Myocyte (in vitro differentiated cells): ENCODE measurements around the gene PAPSS2. TPM values are rescaled to one million over a fixed set of nuclear protein-coding genes. Genes with fewer than 3 reads are reported as not detected.

Source experiments
- DNase-seq: peaks from one replicate; pipeline ENCODE4 v3.0.0-alpha.2; 2012; ENCODE audit warnings: low read depth
- total RNA-seq: library from RNA; depleted of rRNA; stranded (reverse); fragments of >200 nt; gene quantifications from 2 replicates; pipeline ENCODE4 v1.2.3, GENCODE V29; 2014

The PAPSS2 gene
- total RNA-seq, 1 donor from 2014 or later: 8.3 TPM

DNA sequence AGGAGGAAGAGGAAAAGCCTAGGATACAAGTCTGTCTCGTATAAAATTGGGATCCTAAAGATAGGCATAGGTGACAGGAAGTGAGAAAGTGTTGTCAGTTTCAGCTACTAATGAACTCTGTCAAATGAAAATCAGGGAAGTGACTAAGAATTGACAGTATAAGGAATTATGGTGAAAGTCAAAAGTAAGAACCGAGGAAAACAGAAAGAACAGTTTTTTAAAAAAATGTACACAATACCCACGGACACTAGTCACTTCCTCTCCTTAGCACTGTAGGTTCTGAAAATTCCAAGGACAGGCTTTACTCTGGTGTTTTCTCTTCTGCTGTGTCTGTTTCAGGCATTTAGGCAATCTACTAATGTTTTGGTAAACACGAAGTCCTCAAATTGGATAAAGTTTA, 116.1 kb downstream of the PAPSS2 start:
- DNase-seq: no peak

DNA sequence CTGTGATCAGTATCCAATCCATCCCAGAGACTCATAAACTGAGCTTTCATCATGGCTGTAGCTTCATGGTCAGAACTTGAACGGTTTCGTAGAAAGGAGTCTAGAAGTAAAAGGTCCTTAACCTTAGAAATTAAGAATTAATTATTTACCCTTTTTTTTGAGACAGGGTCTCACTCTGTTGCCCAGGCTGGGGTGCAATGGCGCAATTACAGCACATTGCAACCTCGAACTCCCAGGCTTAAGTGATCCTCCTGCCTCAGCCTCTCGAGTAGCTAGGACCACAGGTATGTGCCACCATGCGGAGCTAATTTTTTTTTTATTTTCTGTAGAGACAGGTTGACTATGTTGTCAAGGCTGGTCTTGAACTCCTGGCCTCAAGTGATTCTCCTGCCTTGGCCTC, 116.7 kb downstream of the PAPSS2 start:
- no peak for DNase-seq

DNA sequence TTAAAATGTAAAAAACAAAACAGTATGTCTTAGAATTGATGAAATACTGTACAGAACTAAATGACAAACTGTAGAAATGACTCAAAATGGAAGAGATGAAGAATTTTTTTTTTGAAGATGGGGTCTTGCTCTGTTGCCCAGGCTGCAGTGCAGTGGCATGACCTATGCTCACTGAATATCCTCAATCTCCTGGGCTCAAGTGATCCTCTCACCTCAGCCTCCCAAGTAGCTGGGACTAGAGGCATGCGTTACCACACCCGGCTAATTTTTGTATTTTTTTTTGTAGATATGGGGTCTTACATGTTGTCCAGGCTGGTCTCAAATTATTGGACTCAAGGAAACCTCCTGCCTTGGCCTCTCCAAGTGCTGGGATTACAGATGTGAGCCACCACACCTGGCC, 121.9 kb downstream of the PAPSS2 start:
- no peak for DNase-seq

DNA sequence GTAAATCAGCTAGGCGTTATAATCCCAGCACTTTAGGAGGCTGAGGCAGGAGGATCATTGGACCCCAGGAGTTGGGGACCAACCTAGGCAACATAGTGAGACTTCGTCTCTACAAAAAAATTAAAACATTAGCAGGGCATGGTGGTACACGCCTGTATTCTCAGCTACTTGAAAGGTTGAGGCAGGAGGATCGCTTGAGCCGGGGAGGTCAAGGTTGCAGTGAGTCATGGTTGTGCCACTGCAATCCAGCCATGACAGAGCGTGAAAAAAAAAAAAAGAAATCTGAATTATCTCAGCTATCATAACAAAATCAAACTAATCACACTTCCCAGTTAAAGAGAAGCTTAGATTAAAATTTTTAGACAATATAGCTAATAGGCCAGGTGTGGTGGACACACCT, 123.0 kb downstream of the PAPSS2 start:
- no peak for DNase-seq

DNA sequence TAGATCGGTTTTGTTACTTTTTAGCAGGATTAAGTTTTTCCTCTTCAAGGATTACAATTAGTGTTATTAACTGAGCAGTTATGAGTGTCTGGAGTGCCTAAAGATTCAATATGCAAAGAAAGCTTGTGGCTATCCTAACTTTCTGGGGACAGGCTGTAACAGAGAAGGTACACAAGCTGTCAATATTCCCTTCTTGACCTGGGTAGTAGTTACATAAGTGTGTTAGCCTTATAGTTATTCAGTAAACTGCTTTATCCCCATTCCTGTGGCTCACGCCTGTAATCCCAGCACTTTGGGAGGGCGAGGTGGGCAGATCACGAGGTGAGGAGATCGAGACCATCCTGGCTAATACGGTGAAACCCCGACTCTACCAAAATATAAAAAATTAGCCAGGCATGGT, 126.7 kb downstream of the PAPSS2 start:
- DNase-seq: no peak

DNA sequence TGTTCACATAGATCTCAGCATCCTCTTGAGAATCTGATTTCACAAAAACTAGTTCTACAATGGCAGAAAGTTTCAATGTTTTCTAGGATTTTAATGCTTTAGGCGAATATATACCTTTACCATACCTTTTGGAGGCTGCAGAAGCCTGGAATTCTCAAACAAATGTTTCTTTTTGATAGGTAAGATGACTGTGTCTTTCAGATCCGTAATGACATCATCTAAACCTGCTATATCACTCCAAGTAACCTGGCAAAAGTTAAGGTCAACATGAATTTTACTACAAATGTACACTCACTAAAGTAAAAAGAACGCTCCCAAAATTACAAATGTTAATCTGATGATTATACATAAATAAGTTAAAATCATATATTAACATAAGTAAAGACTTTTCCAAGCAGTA, 130.5 kb downstream of the PAPSS2 start:
- no peak for DNase-seq

DNA sequence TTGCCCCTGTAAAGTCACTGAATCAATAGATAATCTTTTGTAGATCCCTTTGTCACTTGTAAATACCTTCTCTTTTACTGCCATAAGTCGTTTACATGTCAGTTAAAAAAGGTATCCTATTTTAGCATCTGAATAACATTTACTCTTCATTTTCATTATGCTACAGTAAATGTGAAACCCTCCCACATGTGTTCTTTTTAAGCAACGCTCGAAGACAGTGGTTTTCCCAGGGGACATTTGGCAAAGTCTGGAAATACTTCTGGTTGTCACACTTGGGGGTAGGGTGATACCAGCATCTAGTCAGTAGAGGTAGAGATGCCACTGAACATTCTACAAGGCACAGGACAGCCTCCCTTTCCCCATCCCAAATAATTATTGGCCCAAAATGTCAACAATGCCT, 134.6 kb downstream of the PAPSS2 start:
- DNase-seq: peak; percentile 26

Other genes starting within 250 kb of the PAPSS2 start
- gene MINPP1, start 155.0 kb upstream of the PAPSS2 start, total RNA-seq: 23.9 and 24.9 TPM in 2 replicates
- gene ATAD1, start 158.3 kb downstream of the PAPSS2 start, total RNA-seq: 59.5 and 84.8 TPM in 2 replicates
- gene KLLN, start 203.7 kb downstream of the PAPSS2 start, total RNA-seq: 1.0 and 1.2 TPM in 2 replicates
- gene PTEN, start 203.7 kb downstream of the PAPSS2 start, total RNA-seq: 66.2 and 69.3 TPM in 2 replicates